CD4-positive, alpha-beta T cell (primary cell): ENCODE measurements around the gene CTTN. TPM values are rescaled to one million over a fixed set of nuclear protein-coding genes. Genes with fewer than 3 reads are reported as not detected.

Experiments
- ATAC-seq: fragments of 200-7000 bp; cut with Tn5 transposase; one replicate; pipeline ENCODE4 v1.10.0; 2022; ENCODE audit warnings: mild to moderate bottlenecking; ENCODE audit not compliant: poor library complexity
- CTCF ChIA-PET: fragments of 350-600 bp; sonication (Branson Sonifier 250); formaldehyde crosslinking; loops from one replicate; lab custom pipeline; 2021; ENCODE audit warnings: antibody characterized with exemption, inconsistent platforms; lab: Charles Lee
- POLR2A ChIA-PET: fragments of 350-600 bp; sonication (Branson Sonifier 250); formaldehyde crosslinking; loops from one replicate; lab custom pipeline; 2021; ENCODE audit warnings: antibody characterized with exemption, inconsistent platforms; lab: Charles Lee
- DNase-seq, 14 experiments: peaks; one replicate each; pipeline ENCODE4 v3.0.0-alpha.2; 2013 to 2020; ENCODE audit warnings: mixed read lengths in 2 of 14
- H3K27ac ChIP-seq, 2 donors: one replicate each; pipeline versions ENCODE4 v1.5.1 to v1.7.0; 2013; ENCODE audit warnings: low read length in 2 of 2, low read depth in 1 of 2, mild to moderate bottlenecking in 1 of 2
- H3K27me3 ChIP-seq, 2 experiments: 1 replicate in 1 of 2; 2 replicates in 1 of 2; pipeline versions ENCODE4 v1.6.1 to v1.7.0; 2013; ENCODE audit warnings: low read length in 2 of 2, control low read depth in 1 of 2, mild to moderate bottlenecking in 1 of 2, moderate library complexity in 1 of 2; ENCODE audit not compliant: insufficient read depth in 2 of 2, control insufficient read depth in 1 of 2
- H3K36me3 ChIP-seq: one replicate; pipeline ENCODE4 v1.6.1; 2013; ENCODE audit warnings: low read length, control low read depth; ENCODE audit not compliant: insufficient read depth
- H3K4me1 ChIP-seq: one replicate; pipeline ENCODE4 v1.6.1; 2013; ENCODE audit warnings: low read length, control low read depth; ENCODE audit not compliant: insufficient read depth
- H3K4me3 ChIP-seq: one replicate; pipeline ENCODE4 v1.5.1; 2013; ENCODE audit warnings: mild to moderate bottlenecking, low read length, moderate library complexity
- H3K9me3 ChIP-seq, 2 experiments: 1 replicate in 1 of 2; 2 replicates in 1 of 2; pipeline versions ENCODE4 v1.6.1 to v1.7.0; 2013; ENCODE audit warnings: low read length in 2 of 2, mild to moderate bottlenecking in 2 of 2, control low read depth in 1 of 2, moderate library complexity in 1 of 2; ENCODE audit not compliant: control insufficient read depth in 1 of 2, insufficient read depth in 1 of 2
- H3K27ac Mint-ChIP-seq: one replicate; pipeline ENCODE4 v1.8.0; 2020; ENCODE audit warnings: mixed read lengths
- H3K27me3 Mint-ChIP-seq: one replicate; pipeline ENCODE4 v1.8.0; 2021; ENCODE audit warnings: mixed read lengths
- H3K36me3 Mint-ChIP-seq: one replicate; pipeline ENCODE4 v1.8.0; 2021; ENCODE audit warnings: low read depth, mixed read lengths
- H3K4me1 Mint-ChIP-seq: one replicate; pipeline ENCODE4 v1.8.0; 2021; ENCODE audit warnings: low read depth, mixed read lengths
- H3K4me3 Mint-ChIP-seq: one replicate; pipeline ENCODE4 v1.8.0; 2020; ENCODE audit warnings: mild to moderate bottlenecking, mixed read lengths
- H3K9me3 Mint-ChIP-seq: one replicate; pipeline ENCODE4 v1.8.0; 2020; ENCODE audit warnings: mixed read lengths
- intact Hi-C, 2 experiments: fragments of 100-400 bp; cut with DNase I in 1 of 2; cut with micrococcal nuclease in 1 of 2; formaldehyde crosslinking; loops; one replicate each; pipeline versions ENCODE4 v1.15.1 to v1.9.0; 2023 to 2025; cut with DNase I, micrococcal nuclease
- total RNA-seq, 174 experiments: library from RNA in 2 of 174; stranded (reverse) in 2 of 174; gene quantifications; one replicate each; pipeline ENCODE4 v1.2.3 and lab custom pipeline; 2021 to 2026
- TF ChIP-seq, protein P1 (sequence below): fragments of 200-600 bp; IDR thresholded peaks from one replicate; pipeline ENCODE4 v1.8.0; 2022; ENCODE audit warnings: antibody characterized with exemption, mild to moderate bottlenecking

Gene CTTN
- total RNA-seq, 2 experiments from 2014 or later, result 0.45 to 0.80 TPM

GRCh38 chr11:70359451-70360205 is 38.7 kb upstream of the CTTN start:
- H3K36me3 ChIP-seq, result peaks cover 55% of the 10 kb centered on the region
- H3K9me3 ChIP-seq, result no peaks in the 10 kb centered on the region
- ChIA-PET POLR2A (no interaction called here), CTCF (no interaction called here)
- TF ChIP-seq, protein P1, sequence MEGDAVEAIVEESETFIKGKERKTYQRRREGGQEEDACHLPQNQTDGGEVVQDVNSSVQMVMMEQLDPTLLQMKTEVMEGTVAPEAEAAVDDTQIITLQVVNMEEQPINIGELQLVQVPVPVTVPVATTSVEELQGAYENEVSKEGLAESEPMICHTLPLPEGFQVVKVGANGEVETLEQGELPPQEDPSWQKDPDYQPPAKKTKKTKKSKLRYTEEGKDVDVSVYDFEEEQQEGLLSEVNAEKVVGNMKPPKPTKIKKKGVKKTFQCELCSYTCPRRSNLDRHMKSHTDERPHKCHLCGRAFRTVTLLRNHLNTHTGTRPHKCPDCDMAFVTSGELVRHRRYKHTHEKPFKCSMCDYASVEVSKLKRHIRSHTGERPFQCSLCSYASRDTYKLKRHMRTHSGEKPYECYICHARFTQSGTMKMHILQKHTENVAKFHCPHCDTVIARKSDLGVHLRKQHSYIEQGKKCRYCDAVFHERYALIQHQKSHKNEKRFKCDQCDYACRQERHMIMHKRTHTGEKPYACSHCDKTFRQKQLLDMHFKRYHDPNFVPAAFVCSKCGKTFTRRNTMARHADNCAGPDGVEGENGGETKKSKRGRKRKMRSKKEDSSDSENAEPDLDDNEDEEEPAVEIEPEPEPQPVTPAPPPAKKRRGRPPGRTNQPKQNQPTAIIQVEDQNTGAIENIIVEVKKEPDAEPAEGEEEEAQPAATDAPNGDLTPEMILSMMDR, result no peak
- DNase-seq, result no peak
- H3K27me3 ChIP-seq, result no peaks in the 10 kb centered on the region
- Mint-ChIP-seq H3K27me3 (no peaks in the 10 kb centered on the region), H3K4me3 (no peak overlapping the region), H3K36me3 (peaks cover 87% of the 10 kb centered on the region), H3K9me3 (no peaks in the 10 kb centered on the region), H3K27ac (no peak overlapping the region), H3K4me1 (peaks cover 10% of the 10 kb centered on the region)
- intact Hi-C loops, result no loop called here
- ATAC-seq, result no peak
- H3K4me3 ChIP-seq, result no peak overlapping the region
- no peak overlapping the region for H3K27ac ChIP-seq
- peaks cover 6% of the 10 kb centered on the region for H3K4me1 ChIP-seq

- Histone ChIP-seq H3K27me3 (no peaks in the 10 kb centered on the region), H3K36me3 (peaks cover 49% of the 10 kb centered on the region), H3K9me3 (no peaks in the 10 kb centered on the region), H3K4me3 (no peak overlapping the region), H3K4me1 (peaks cover 11% of the 10 kb centered on the region), H3K27ac (no peak overlapping the region)
- Mint-ChIP-seq H3K27me3 (no peaks in the 10 kb centered on the region), H3K9me3 (no peaks in the 10 kb centered on the region), H3K27ac (no peak overlapping the region), H3K4me3 (no peak overlapping the region), H3K4me1 (peaks cover 16% of the 10 kb centered on the region), H3K36me3 (peaks cover 88% of the 10 kb centered on the region)
- TF ChIP-seq, protein P1, result no peak
- DNase-seq (no peak), ATAC-seq (no peak)
- intact Hi-C loops, result no loop called here
- ChIA-PET CTCF (interaction anchor here (0.6 kb wide), 1 partner anchor 11 kb away, joined by 3 read pairs; no protein-coding TSS in a partner anchor), POLR2A (no interaction called here)
Observed at GRCh38 chr11:70360211-70360610, 38.1 kb upstream of the CTTN start.

- Mint-ChIP-seq H3K36me3 (peaks cover 72% of the 10 kb centered on the region), H3K4me3 (no peak overlapping the region), H3K9me3 (no peaks in the 10 kb centered on the region), H3K4me1 (peaks cover 30% of the 10 kb centered on the region), H3K27ac (no peak overlapping the region), H3K27me3 (no peaks in the 10 kb centered on the region)
- Histone ChIP-seq H3K4me3 (no peak overlapping the region), H3K27me3 (no peaks in the 10 kb centered on the region), H3K36me3 (peaks cover 32% of the 10 kb centered on the region), H3K4me1 (peaks cover 17% of the 10 kb centered on the region), H3K9me3 (no peaks in the 10 kb centered on the region), H3K27ac (no peak overlapping the region)
- TF ChIP-seq, protein P1, result no peak
- no peak for DNase-seq
- ChIA-PET POLR2A (no interaction called here), CTCF (no interaction called here)
- ATAC-seq, result no peak
- intact Hi-C loops, result no loop called here
Observed at GRCh38 chr11:70364178-70364577, 34.2 kb upstream of the CTTN start.
